HG02840 (cell line): ENCODE results near the gene APOL6.
"Not testable (repeated sequence)": the region's sequence is repeated elsewhere in the genome, so short reads cannot be mapped to it uniquely, and the experiment has no call there.

Experiments
- ATAC-seq: cut with Tn5 transposase; IDR thresholded peaks from one replicate; pipeline ENCODE4 v1.9.1; 2021; ENCODE audit warnings: mild to moderate bottlenecking, moderate library complexity, moderate number of reproducible peaks; ENCODE audit not compliant: unreplicated experiment, low FRiP score

APOL6 gene

GRCh38 chr22:35617137-35617755, 31.0 kb upstream of the APOL6 start, which contains the start of gene MB:
MB (minus strand) TSS chr22:35617329; CDS start chr22:35617257, 72 bp downstream.
- no peak for ATAC-seq

DNA sequence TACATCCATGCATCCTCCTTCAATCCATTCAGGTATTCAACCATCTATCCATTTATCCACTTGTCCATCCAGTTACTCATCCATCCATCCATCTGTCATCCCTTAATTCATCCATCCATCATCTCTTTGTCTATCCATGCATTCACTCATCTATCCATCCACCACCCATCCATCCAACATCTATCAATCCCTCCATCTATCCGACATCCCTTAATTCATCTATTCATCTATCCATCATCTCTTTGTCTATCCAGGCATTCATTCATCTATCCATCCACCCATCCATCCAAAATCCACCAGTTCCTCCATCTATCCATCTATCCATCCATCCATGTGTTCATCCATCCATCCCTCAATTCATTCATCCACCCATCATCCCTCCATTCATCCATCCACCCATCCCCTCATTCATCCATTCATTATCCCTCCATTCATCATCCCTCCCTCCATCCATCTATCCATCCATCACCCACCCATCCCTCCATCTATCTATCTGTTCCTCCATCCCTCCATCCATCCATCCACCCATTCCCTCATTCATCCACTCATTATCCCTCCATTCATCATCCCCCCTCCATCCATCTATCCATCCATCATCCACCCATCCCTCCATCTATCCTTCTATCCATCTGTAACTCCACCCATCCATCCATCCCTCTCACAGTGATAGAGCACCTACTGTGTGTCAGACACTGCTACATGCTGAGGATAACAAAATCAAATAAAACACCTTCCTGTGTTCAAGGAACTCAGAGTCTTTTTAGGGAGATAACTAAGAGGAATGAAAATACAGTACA, 29.6 kb upstream of the APOL6 start:
- ATAC-seq: no peak

GRCh38 chr22:35619336-35620094, 28.7 kb upstream of the APOL6 start:
- ATAC-seq: no peak

DNA sequence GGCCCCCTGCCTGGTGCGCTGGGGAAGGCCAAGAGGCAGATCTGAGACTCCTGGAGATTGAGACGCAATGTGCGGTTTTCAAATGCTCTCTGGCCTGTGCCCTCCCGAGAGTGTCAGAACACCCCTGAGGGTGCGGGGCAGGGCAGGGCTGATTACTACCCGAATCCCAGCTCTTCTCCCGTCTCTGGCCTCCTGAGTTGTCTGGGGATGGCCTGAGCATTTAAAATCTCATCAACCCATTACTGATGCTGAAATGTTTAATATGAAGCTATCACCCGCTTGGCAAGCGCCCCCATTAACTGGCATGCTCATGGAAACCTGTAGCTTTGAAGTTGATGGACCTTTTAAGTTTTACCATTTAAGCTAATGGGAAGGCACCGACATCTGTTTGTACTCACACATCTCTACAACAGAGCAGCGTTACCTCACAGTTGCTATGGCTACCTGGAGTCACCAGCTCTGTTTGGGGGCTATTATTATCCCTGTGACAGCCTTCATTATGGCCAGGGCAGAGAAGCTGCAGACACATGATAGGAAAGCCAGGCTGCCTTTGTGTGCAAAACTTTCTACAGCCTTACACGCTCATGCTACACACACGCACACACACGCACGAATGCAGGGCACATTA, 27.5 kb upstream of the APOL6 start:
- no peak for ATAC-seq

DNA sequence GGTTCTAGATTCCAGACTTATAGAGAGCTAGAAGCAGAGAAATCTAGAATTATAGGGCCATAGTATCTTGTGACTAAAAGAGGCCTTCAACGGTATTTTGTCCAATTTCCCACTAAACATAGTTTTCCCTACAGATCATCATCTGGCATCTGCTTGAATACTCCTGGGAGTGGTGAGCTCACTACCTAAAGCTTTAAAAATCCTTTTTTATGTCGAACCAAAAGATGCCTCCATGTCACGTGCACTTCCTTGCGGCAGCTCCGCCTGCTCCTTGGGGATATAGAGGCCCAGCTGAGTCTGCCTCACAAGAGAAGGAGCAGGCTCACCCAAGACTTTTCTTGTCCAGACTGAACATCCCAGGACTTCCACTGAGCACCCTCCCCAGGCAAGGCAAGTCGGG, 26.8 kb upstream of the APOL6 start:
- ATAC-seq: no peak

GRCh38 chr22:35622191-35622913, 25.9 kb upstream of the APOL6 start:
- no peak for ATAC-seq

- ATAC-seq: not testable (repeated sequence)
Observed at GRCh38 chr22:35623885-35624284, 24.4 kb upstream of the APOL6 start.

GRCh38 chr22:35624547-35624946, 23.7 kb upstream of the APOL6 start:
- ATAC-seq: no peak

GRCh38 chr22:35625763-35626432, 22.3 kb upstream of the APOL6 start:
- ATAC-seq: no peak

- ATAC-seq: no peak
Observed at GRCh38 chr22:35627267-35628041, 20.8 kb upstream of the APOL6 start.

- no peak for ATAC-seq
Observed at GRCh38 chr22:35628732-35629131, 19.5 kb upstream of the APOL6 start.

DNA sequence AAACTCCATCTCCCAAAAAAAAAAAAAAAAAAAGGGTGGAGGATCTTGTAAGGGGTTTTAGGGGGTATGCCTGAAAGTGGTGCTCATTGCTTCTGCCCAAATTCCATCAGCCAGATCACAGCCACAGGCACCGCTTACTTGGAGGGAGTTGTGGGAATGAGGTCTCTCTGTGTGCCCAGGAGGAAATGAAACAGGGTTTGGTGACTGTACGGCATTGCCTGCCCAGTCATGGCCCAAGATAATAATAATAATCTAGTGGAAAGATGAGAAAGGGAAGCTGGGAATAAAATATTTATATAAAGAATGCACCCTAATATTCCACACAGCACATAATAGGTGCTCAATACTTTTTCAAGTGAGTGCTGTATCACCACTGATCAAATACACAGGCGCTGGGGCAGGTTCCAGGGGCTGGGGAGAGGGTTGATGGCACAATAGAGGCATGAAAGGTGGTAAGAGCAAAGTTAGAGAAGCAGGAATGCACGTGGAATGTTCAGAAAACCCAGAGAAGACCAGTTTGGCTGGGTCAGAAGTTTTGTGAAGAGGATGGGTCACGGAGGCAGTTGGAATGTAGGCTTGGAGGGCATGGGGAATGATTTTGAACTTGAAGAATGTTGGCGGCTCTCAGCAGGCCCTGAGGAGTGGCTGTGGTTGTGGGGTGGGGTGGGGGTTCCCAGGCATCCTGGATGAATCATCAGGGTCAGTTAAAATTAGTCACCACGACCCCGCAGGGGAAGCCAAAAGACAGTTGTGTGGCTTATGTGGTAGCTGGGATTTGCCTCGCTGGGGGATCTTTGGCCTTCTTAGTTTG, 18.6 kb upstream of the APOL6 start:
- ATAC-seq: no peak

DNA sequence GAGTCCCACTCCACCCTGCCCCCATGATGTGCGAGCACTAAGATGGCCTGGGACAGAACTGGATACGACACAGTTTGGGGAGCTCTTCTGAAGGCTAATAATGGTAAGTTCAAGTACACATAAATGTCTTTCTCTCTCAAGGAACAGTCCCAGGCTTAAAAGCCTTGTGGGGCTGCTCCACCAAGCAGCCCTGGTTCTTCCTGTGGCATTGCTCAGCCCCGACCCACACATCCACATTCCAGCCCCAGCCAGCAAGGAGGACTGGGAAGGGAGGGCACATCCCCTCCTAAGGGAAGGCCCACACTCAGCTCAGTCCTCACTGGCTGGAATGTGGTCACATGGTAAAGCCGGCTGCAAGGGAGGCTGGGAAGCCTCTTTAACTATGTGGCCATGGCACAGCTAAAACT, 17.9 kb upstream of the APOL6 start:
- ATAC-seq: no peak

GRCh38 chr22:35630891-35631290, 17.4 kb upstream of the APOL6 start:
- ATAC-seq: no peak

DNA sequence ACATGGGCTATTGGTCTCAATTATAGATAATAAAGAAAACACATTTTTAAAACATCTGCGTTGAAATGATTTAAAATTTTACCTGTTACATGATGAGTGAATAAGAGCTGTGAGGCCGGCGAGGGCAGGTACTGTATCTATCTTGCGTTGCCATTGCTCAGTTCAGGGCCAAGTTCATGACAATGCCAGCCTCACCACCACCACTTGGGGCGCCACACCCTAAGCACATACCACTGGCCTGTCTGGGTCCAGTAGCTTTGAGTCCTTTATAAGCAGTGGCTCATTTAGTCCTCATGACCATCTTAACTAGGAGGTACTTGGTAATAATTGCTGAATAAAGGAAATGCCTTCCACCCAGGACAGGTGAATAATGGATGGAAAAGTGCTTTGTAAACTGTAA, 16.6 kb upstream of the APOL6 start:
- no peak for ATAC-seq

- ATAC-seq: no peak
Observed at GRCh38 chr22:35632935-35633334, 15.3 kb upstream of the APOL6 start.

- no peak for ATAC-seq
Observed at GRCh38 chr22:35633520-35633919, 14.7 kb upstream of the APOL6 start.

DNA sequence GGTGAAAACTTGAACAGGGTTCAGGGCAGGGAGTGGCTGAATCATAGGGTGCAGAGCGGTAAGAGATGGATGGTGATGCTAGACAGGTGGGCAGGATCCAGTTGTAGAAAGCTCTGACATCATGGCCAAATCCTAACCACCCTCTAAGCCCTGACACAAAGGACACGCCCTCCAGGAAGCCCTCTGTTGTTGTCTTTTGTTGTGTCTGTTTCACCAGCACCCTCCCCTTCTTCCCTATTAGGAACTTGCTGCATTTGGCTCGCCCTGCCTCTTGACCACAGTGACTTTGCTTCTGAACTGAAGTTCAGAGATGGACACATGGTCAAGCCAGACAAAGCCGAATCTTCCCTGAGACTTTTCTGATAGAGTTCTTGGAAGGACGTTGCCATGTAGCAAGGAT, 14.2 kb upstream of the APOL6 start:
- ATAC-seq: no peak
